GM15510 (cell line): ENCODE data around the gene PRSS50.

Experiments used
- POLR2A ChIP-seq: IDR thresholded peaks from 3 replicates; pipeline ENCODE4 v1.6.1; 2011; ENCODE audit warnings: borderline replicate concordance; ENCODE audit not compliant: insufficient read length; ENCODE audit errors: extremely low read depth

The PRSS50 gene

DNA sequence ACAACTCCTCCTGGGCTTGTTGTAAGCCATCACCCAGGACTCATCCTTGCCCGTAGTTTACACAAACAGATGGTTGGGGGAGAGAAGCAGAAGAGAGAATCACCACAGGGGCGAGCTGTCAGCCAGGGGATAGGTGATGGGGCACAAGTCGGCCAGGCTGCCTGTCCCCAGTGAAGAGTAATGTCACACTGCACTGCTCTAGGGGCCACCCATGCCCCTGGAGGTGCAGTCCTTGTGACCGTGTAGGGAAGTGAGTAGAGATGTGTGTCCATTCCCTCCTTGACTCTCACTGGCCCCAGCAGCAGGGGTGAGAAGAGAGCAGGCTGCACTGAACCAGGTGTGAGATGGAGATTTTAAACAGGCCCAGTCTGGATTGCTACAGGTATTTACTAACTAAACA, 17.1 kb upstream of the PRSS50 start:
- no peak for TF ChIP-seq POLR2A

- TF ChIP-seq POLR2A: no peak
Observed at GRCh38 chr3:46733026-46733800, 15.5 kb upstream of the PRSS50 start.

GRCh38 chr3:46731795-46732194, 14.1 kb upstream of the PRSS50 start:
- no peak for TF ChIP-seq POLR2A

GRCh38 chr3:46730819-46731218, 13.2 kb upstream of the PRSS50 start:
- TF ChIP-seq POLR2A: no peak

DNA sequence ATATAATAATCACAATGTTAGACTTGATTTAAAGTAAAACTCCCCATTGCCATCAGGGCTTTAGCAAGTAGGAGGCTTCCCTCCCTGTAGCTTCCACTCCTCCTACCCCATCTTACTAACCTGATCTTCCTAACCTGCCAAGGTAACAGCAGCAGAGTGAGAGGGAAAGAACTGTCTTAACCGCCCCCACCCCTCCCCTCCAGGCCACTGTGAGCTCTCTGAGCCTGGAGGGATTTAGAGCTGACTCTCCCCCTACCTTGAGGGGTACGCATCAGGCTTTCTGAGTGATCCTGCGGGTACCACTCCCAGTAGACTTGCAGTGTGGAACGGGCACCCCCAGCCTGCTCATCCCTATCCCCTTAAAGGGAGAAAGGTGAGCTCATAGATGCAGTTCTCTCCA, 11.4 kb upstream of the PRSS50 start:
- no peak for TF ChIP-seq POLR2A

GRCh38 chr3:46725621-46726314, 8.1 kb upstream of the PRSS50 start:
- no peak for TF ChIP-seq POLR2A

DNA sequence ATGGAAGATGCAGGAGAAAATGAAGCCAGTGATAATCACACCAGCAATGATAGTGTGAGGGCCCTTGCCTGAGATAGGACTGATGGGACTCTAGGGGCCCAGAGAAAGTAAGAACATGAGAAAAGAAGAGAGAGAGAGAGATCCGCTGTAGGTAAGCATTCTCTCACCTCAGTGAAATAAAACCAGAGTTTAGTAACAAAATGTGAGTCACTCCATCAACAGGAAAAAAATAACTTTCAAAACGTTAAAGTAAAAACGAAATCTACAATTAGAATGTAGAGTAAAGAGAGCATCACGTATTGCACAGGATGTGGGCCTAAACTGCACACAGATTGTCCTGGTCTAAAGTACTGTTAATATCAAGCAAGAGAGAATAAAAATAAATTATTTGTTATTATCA, 6.8 kb upstream of the PRSS50 start:
- TF ChIP-seq POLR2A: no peak

GRCh38 chr3:46722443-46722842, 4.8 kb upstream of the PRSS50 start:
- no peak for TF ChIP-seq POLR2A

GRCh38 chr3:46721009-46721408, 3.3 kb upstream of the PRSS50 start:
- TF ChIP-seq POLR2A: no peak

GRCh38 chr3:46719735-46720271, 2.1 kb upstream of the PRSS50 start:
- TF ChIP-seq POLR2A: no peak

- no peak for TF ChIP-seq POLR2A
Observed at GRCh38 chr3:46719044-46719565, 1.4 kb upstream of the PRSS50 start.

DNA sequence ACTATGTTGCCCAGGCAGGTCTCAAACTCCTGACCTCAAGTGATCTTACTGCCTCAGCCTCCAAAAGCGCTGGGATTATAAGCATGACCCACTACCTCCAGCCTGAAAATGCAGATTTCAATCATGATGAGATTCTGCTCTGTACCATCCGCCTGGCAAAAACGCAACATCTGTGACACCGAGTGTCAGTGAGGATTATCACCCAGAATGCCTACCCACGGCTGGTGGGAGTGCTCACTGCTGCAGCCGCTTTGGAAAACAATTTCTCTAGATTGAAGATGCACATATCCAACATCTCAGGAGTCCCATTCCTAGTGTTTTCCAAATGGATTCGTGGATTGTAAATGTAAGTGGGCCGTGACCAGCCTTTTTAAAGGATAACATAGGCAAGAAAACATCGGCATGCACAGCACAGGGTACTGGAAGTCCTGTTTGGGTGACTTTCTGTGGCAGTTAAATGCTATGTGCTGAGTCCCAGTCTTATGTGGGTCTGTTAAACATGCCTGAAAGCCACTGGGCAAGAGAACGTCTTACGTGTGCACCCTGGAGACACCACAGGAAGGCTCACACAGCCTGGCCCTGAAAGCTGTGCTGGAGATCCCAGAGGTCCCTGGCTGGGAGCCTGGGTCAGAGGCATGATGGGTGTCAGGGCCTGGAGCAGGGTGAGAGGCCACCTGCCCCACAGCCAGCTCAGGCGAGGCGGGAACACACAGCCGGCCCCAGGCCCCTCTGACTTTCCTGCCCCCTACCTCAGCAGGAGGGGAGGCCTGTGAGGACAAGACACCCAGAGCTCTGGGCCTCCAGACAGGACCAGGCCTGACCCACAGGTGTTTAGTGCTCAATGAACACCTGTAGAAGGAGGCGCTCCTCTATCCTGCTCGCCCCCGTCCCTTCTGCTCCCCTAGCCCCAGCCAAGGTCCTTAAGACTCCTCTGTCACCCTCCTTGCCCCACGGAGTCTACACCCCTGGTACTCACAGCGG, 918 bp downstream of the PRSS50 start:
- TF ChIP-seq POLR2A: no peak

GRCh38 chr3:46715507-46716175, 2.0 kb downstream of the PRSS50 start:
- TF ChIP-seq POLR2A: no peak
